HG02938 (cell line): Measurements from ENCODE around the gene SLC41A2.
"Not testable (repeated sequence)": the region's sequence is repeated elsewhere in the genome, so short reads cannot be mapped to it uniquely, and the experiment has no call there.

Experiments used
- ATAC-seq: cut with Tn5 transposase; IDR thresholded peaks from one replicate; pipeline ENCODE4 v1.9.1; 2021; ENCODE audit warnings: mild to moderate bottlenecking, moderate library complexity; ENCODE audit not compliant: unreplicated experiment

The SLC41A2 gene

GRCh38 chr12:104964856-104965205 lies 6.7 kb upstream of the SLC41A2 start:
- no peak for ATAC-seq

- no peak for ATAC-seq
Measured at GRCh38 chr12:104964167-104964855, 6.2 kb upstream of the SLC41A2 start.

GRCh38 chr12:104963757-104964156 lies 5.7 kb upstream of the SLC41A2 start:
- ATAC-seq, result no peak

- ATAC-seq, result no peak
Measured at GRCh38 chr12:104960464-104960863, 2.4 kb upstream of the SLC41A2 start.

- no peak for ATAC-seq
Measured at GRCh38 chr12:104959335-104959841, 1.3 kb upstream of the SLC41A2 start.

- ATAC-seq, result no peak
Measured at GRCh38 chr12:104958805-104959334, 780 bp upstream of the SLC41A2 start.

- peak; percentile 20 for ATAC-seq
Measured at GRCh38 chr12:104957719-104958000, 430 bp downstream of the SLC41A2 start.

- no peak for ATAC-seq
Measured at GRCh38 chr12:104956870-104957718, 996 bp downstream of the SLC41A2 start.

DNA sequence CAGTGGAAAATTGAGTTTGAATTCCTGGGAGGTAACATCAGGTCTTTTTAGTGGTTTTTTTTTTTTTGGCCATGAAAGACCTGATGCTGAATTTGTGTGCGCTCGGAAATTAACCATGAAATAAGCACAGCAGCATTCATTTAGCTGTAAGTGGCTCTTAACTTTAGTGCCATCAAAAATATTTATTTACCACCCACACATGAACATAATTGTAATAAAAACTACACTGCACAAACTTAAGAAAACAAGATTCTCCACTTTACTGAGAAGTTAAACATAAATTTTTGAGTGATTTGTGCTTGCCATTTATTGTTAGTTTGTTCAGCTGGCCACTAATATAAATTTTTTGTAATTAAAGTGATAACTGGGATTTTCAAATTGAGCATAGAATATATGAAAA lies 2.4 kb downstream of the SLC41A2 start:
- no peak for ATAC-seq

GRCh38 chr12:104953323-104953722 lies 4.8 kb downstream of the SLC41A2 start:
- no peak for ATAC-seq

DNA sequence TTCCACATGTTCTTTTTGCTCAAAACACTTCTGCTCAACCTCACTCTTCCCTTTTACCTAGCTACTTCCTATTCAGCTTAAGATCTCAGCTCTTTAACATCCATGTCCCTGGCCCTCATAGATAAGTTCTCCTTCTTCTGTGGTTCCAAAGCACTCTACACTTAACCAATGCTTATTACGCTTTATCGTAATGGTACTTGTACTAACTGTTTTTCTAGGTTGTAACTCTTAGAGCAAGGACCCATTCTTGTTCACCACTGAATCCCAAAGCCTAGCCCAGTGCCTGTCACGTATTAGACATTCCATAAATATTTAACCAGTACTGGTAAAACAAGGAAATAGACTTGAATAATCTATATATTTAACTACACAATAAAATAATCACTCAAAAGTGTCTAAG lies 5.3 kb downstream of the SLC41A2 start:
- ATAC-seq, result no peak

- no peak for ATAC-seq
Measured at GRCh38 chr12:104951759-104952509, 6.2 kb downstream of the SLC41A2 start.

GRCh38 chr12:104948716-104949115 lies 9.4 kb downstream of the SLC41A2 start:
- ATAC-seq, result not testable (repeated sequence)

- ATAC-seq, result no peak
Measured at GRCh38 chr12:104944252-104944651, 13.8 kb downstream of the SLC41A2 start.

DNA sequence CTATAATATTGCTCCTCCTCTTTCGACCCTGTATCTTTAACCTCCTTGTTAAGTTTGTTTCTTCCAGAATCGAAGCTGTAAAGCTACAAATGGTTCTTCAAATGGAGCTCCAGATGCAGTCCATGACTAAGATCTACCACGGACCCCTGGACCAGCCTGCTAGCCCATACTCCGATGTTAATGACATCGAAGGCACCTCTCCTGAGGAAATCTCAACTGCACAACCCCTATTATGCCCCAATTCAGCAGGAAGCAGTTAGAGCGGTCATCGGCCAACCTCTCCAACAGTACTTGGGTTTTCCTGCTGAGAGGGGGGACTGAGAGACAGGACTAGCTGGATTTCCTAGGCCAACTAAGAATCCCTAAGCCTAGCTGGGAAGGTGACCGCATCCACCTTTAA lies 14.7 kb downstream of the SLC41A2 start:
- ATAC-seq, result not testable (repeated sequence)

- no peak for ATAC-seq
Measured at GRCh38 chr12:104942075-104942474, 16.0 kb downstream of the SLC41A2 start.

GRCh38 chr12:104941454-104941853 lies 16.6 kb downstream of the SLC41A2 start:
- ATAC-seq, result no peak

- no peak for ATAC-seq
Measured at GRCh38 chr12:104939089-104939488, 19.0 kb downstream of the SLC41A2 start.

- ATAC-seq, result no peak
Measured at GRCh38 chr12:104938371-104938770, 19.7 kb downstream of the SLC41A2 start.

- no peak for ATAC-seq
Measured at GRCh38 chr12:104935886-104936285, 22.2 kb downstream of the SLC41A2 start.

DNA sequence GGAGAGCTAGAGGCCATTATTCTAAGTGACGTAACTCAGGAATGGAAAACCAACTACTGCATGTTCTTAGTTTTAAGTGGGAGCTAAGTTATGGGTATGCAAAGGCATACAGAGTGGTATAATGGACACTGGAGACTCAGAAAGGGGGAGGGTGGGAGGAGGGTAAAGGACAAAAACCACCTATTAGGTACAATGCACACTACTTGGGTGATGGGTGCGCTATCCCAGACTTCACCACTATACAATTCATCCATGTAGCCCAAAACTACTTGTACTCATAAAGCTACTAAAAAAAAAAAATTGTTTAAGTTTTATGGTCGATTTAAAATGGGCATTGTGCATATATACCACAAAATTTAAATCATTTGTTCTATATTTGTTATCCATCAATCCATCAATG lies 24.3 kb downstream of the SLC41A2 start:
- ATAC-seq, result no peak
